ENCODE results near the gene BEND3. TPM values are rescaled to one million over a fixed set of nuclear protein-coding genes. Genes with fewer than 3 reads are reported as not detected.
A peak's percentile ranks its signal among the peaks of the same experiment; 100 is the strongest.

BEND3 gene
- total and polyA plus RNA-seq, 9 of the 15 experiments (the other 6 are each of a cell fraction or from before 2014, with no cell fraction given), result 0.64 to 8.4 (median 3.3) TPM

GRCh38 chr6:107061125-107062020 is 53.9 kb downstream of the BEND3 start:
- ChIA-PET CTCF (ENCODE audit: low intra/inter-chr PET ratio) (no interaction called here), POLR2A (interaction anchor here (0.6 to 0.9 kb wide), 2 partner anchors 64 to 150 kb away, joined by 3 to 4 read pairs; no protein-coding TSS in a partner anchor)
- Histone ChIP-seq H3K4me1 (replicated peaks in 1 of 2; ENCODE audit: control insufficient read depth in 2 of 2, insufficient read depth in 2 of 2, low read length in 2 of 2) (peaks cover 0 to 9% of the 10 kb centered on the region in 2 experiments; a peak in 3 of 5 replicates), H3K9me1 (ENCODE audit: control insufficient read depth, insufficient read depth, low read length) (no peaks in the 10 kb centered on the region), H3K79me2 (ENCODE audit: control insufficient read depth, insufficient read depth, low read length) (no peaks in the 10 kb centered on the region), H3K4me2 (ENCODE audit: insufficient read depth, low read length) (no peak overlapping the region), H2AFZ (ENCODE audit: low read depth, low read length) (no peak overlapping the region), H3K27me3 (ENCODE audit: control insufficient read depth in 2 of 2, insufficient read depth in 2 of 2, low read length in 2 of 2) (peaks cover 8 to 10% of the 10 kb centered on the region in 2 experiments), H3K9me3 (replicated peaks; ENCODE audit: control insufficient read depth, insufficient read depth, low read depth, low read length) (no peaks in the 10 kb centered on the region), H3K4me3 (no peak overlapping the region), H3K36me3 (ENCODE audit: control insufficient read depth, insufficient read depth, low read length) (no peaks in the 10 kb centered on the region), H3K9ac (ENCODE audit: insufficient read depth in 1 of 2, low read depth in 2 of 2, low read length in 2 of 2) (peak overlapping the region in 1 of 2 experiments; percentile 33; a peak in 1 of 4 replicates), H3K27ac (ENCODE audit: extremely low read depth, low read depth, low read length) (no peak overlapping the region), H4K20me1 (replicated peaks; ENCODE audit: control insufficient read depth, insufficient read depth, low read length) (no peaks in the 10 kb centered on the region)
- 26% methylated on average over 14 of the region's 14 CpGs for WGBS (ENCODE audit: insufficient coverage, low coverage, missing lambda C conversion rate)
- intact Hi-C loops (cut with micrococcal nuclease), result no loop called here
- no TSS peak for BruUV-seq (replicated peaks)
- TF ChIP-seq ZNF316 (IDR thresholded peaks at IDR 0.05) (0 out of 2 replicates have a peak, but pooled peaks have one; percentile 2), ZNF232 (CRISPR knock-in tag; IDR thresholded peaks at IDR 0.05) (no peak)
- ATAC-seq, result no peak; the same call in 2 of the 3 replicates
- FAIRE-seq, result peak; percentile 19
- no peak for DNase-seq (ENCODE audit: extremely low read depth in 1 of 4, low spot score in 3 of 4)
- in situ Hi-C loops (cut with MboI), result no loop called here

GRCh38 chr6:107060704-107061103 is 54.6 kb downstream of the BEND3 start:
- intact Hi-C loops (cut with micrococcal nuclease) (no loop called here), in situ Hi-C loops (cut with MboI) (no loop called here)
- no peak overlapping the region for H3K4me2 ChIP-seq (ENCODE audit: insufficient read depth, low read length)
- no peaks in the 10 kb centered on the region for H3K79me2 ChIP-seq (ENCODE audit: control insufficient read depth, insufficient read depth, low read length)
- no peak overlapping the region for H2AFZ ChIP-seq (ENCODE audit: low read depth, low read length)
- no peak overlapping the region for H3K4me3 ChIP-seq
- FAIRE-seq, result no peak
- no peak for DNase-seq (ENCODE audit: extremely low read depth in 1 of 4, low spot score in 3 of 4)
- H3K36me3 ChIP-seq (ENCODE audit: control insufficient read depth, insufficient read depth, low read length), result no peaks in the 10 kb centered on the region
- H4K20me1 ChIP-seq (replicated peaks; ENCODE audit: control insufficient read depth, insufficient read depth, low read length), result no peaks in the 10 kb centered on the region
- ChIA-PET CTCF (ENCODE audit: low intra/inter-chr PET ratio) (no interaction called here), POLR2A (interaction anchor here (0.7 to 0.9 kb wide), 2 partner anchors 14 to 63 kb away, joined by 3 to 4 read pairs; no protein-coding TSS in a partner anchor)
- no peak overlapping the region for H3K27ac ChIP-seq (ENCODE audit: extremely low read depth, low read depth, low read length)
- peak; percentile 47 for TF ChIP-seq ZNF316 (IDR thresholded peaks at IDR 0.05)
- TF ChIP-seq BCLAF1 (IDR thresholded peaks at IDR 0.05; ENCODE audit: borderline replicate concordance in 1 of 2, control insufficient read depth in 1 of 2, low read depth in 2 of 2, low read length in 1 of 2), result no peak
- H3K9me3 ChIP-seq (replicated peaks; ENCODE audit: control insufficient read depth, insufficient read depth, low read depth, low read length), result no peaks in the 10 kb centered on the region
- H3K9ac ChIP-seq (ENCODE audit: insufficient read depth in 1 of 2, low read depth in 2 of 2, low read length in 2 of 2), result no peak overlapping the region
- H3K4me1 ChIP-seq (replicated peaks in 1 of 2; ENCODE audit: control insufficient read depth in 2 of 2, insufficient read depth in 2 of 2, low read length in 2 of 2), result peaks cover 0 to 9% of the 10 kb centered on the region in 2 experiments; a peak in 3 of 5 replicates
- ATAC-seq, result no peak
- H3K27me3 ChIP-seq (ENCODE audit: control insufficient read depth in 2 of 2, insufficient read depth in 2 of 2, low read length in 2 of 2), result peaks cover 8 to 10% of the 10 kb centered on the region in 2 experiments
- BruUV-seq (replicated peaks), result no TSS peak
- no peaks in the 10 kb centered on the region for H3K9me1 ChIP-seq (ENCODE audit: control insufficient read depth, insufficient read depth, low read length)
- WGBS (ENCODE audit: insufficient coverage, low coverage, missing lambda C conversion rate), result 7% methylated on average over 6 of the region's 6 CpGs
